PC-9 (cell line): ENCODE results near the gene SLC37A3. TPM values are rescaled to one million over a fixed set of nuclear protein-coding genes. Genes with fewer than 3 reads are reported as not detected.

Experiments
- BruUV-seq: library from RNA; stranded (reverse); fragments of 400-500 nt; replicated peaks from 2 replicates; lab custom pipeline; 2021; lab: Mats Ljungman, UMichigan
- CTCF ChIA-PET: fragments of 300-600 bp; sonication (Branson Sonifier 250); formaldehyde crosslinking; loops from one replicate; lab custom pipeline; 2022; ENCODE audit warnings: antibody characterized with exemption; lab: Charles Lee
- POLR2A ChIA-PET: fragments of 300-600 bp; sonication (Branson Sonifier 250); formaldehyde crosslinking; loops from one replicate; lab custom pipeline; 2022; ENCODE audit warnings: antibody characterized with exemption; ENCODE audit not compliant: unreplicated experiment; lab: Charles Lee
- DNase-seq, 2 experiments: peaks; one replicate each; pipeline versions ENCODE4 v3.0.0 to v3.0.0-alpha.2; 2015 to 2022; ENCODE audit warnings: mixed read lengths in 1 of 2
- H2AFZ ChIP-seq: fragments of 200-600 bp; sonication (generic); 2 replicates; pipeline ENCODE4 v1.8.1; 2017; ENCODE audit warnings: antibody characterized with exemption
- H3F3A ChIP-seq: fragments of 200-600 bp; sonication (generic); 2 replicates; pipeline ENCODE4 v1.8.1; 2017; ENCODE audit warnings: antibody characterized with exemption, mild to moderate bottlenecking, low read depth; ENCODE audit not compliant: insufficient read depth
- H3K27ac ChIP-seq: fragments of 200-600 bp; sonication (generic); 2 replicates; pipeline ENCODE4 v1.6.1; 2016; ENCODE audit warnings: mixed run types
- H3K27me3 ChIP-seq: fragments of 200-600 bp; sonication (generic); 2 replicates; pipeline ENCODE4 v1.6.1; 2016; ENCODE audit warnings: low read depth, mixed run types; ENCODE audit not compliant: insufficient read depth
- H3K36me3 ChIP-seq: fragments of 200-600 bp; sonication (generic); 2 replicates; pipeline ENCODE4 v1.6.1; 2016; ENCODE audit warnings: low read depth, mixed run types
- H3K4me1 ChIP-seq: fragments of 200-600 bp; sonication (generic); replicated peaks from 2 replicates; pipeline ENCODE4 v1.6.1; 2016; ENCODE audit warnings: mixed run types; ENCODE audit not compliant: insufficient read depth
- H3K4me2 ChIP-seq: fragments of 200-600 bp; sonication (generic); 2 replicates; pipeline ENCODE4 v1.6.1; 2017; ENCODE audit warnings: mixed run types
- H3K4me3 ChIP-seq: fragments of 200-600 bp; sonication (generic); 2 replicates; pipeline ENCODE4 v1.6.1; 2016; ENCODE audit warnings: mixed run types
- H3K79me2 ChIP-seq: fragments of 200-600 bp; sonication (generic); 2 replicates; pipeline ENCODE4 v1.6.1; 2017; ENCODE audit warnings: low read depth, mixed run types
- H3K9me2 ChIP-seq: fragments of 200-600 bp; sonication (generic); 2 replicates; pipeline ENCODE4 v1.8.1; 2017; ENCODE audit warnings: mild to moderate bottlenecking; ENCODE audit not compliant: insufficient read depth
- H3K9me3 ChIP-seq: fragments of 200-600 bp; sonication (generic); 2 replicates; pipeline ENCODE4 v1.8.1; 2016; ENCODE audit warnings: low read depth; ENCODE audit not compliant: insufficient read depth
- H4K20me1 ChIP-seq: fragments of 200-600 bp; sonication (generic); 2 replicates; pipeline ENCODE4 v1.8.1; 2017; ENCODE audit not compliant: insufficient read depth
- EZH2 ChIP-seq: fragments of 200-600 bp; sonication (generic); IDR thresholded peaks from 2 replicates; pipeline ENCODE4 v1.8.0; 2017; ENCODE audit warnings: antibody characterized with exemption, low read depth
- intact Hi-C: fragments of 100-400 bp; cut with micrococcal nuclease; formaldehyde crosslinking; loops from one replicate; pipeline ENCODE4 v1.10.0; 2022; ENCODE audit not compliant: unreplicated experiment
- total RNA-seq: library from RNA; stranded (reverse); gene quantifications from 2 replicates; pipeline ENCODE4 v1.2.3, GENCODE V29; 2021
- TF ChIP-seq, protein P1 (sequence below): fragments of 200-600 bp; sonication (generic); conservative IDR thresholded peaks from 2 replicates; pipeline ENCODE4 v1.6.1; 2017; ENCODE audit warnings: mixed run types, antibody characterized with exemption, mild to moderate bottlenecking, moderate library complexity

Gene SLC37A3
- total RNA-seq, 1 experiment from 2014 or later: 54.8 TPM

DNA sequence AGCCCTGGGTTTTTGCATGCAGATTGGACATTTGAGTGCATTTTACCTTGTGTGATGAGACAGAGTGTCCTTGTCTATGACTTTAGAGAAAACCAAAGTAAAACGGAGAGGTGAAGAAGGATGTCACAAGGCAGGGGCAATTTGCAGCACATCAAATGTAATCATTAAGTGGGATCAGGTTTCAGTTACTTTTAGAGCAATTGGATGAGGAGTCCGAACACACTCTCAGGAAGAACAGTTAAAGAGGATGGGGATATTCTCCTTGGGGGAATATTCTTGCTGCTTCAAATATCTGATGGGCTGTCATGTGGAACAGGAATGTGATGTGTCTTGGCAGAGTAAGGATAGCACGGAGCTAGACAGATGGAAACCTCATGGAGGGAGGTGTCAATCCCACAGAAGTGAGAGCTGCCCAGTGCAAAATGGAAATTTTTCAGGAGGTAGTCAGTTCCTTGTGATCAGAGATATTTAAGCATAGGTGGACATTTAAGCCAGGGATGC lies 6.3 kb upstream of the SLC37A3 start:
- TSS peak; percentile 46 for BruUV-seq
- intact Hi-C loops: loop anchor here (10.0 kb wide), 1 partner anchor 610 kb away; the partner anchor contains the start of gene MRPS33

DNA sequence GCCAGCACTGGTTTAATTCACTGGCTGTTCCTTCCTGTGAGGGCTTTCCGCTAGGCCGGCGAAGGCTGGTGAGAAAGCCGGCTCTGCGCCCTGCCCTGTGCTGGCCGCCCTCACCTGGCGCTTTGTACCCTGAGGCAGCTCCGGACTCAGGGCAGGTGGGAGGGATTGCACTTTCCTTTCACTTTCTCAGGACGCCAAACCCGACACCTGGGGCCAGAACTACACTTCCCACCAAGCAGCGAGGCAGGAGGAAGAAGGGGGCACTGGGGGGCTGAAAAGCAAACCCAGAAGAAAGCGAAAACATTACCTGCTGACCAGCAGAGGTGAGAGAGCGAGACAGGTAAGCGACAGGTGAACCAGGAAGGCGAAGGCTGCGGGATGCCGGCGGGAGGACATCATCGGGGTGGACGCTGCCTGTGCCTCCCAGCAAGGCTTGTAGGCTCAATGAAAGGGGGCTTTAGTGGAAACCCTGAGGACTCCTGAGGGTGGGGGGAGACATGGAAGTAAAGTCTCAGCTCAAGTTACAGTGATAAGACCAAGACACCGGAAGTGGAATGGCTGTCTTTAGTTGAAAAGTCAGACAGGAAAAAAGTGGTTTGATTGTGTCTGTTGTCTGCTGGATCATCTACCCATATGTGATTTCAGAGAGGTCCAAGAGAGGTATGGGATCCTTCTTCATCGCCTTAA lies 5.7 kb upstream of the SLC37A3 start, which contains the start of gene RAB19:
RAB19 (plus strand) TSS at position 181 of the 687 bp plus-strand sequence. CDS start 3,589 bp downstream, outside the sequence.
- H3K27me3 ChIP-seq: no peaks in the 10 kb centered on the region
- no peaks in the 10 kb centered on the region for H4K20me1 ChIP-seq
- H3F3A ChIP-seq: peaks cover 20% of the 10 kb centered on the region
- no peak within 1 kb of the TSS for H3K27ac ChIP-seq
- H3K4me3 ChIP-seq: peak within 1 kb of the TSS; percentile 70
- POLR2A ChIA-PET: no interaction called here
- intact Hi-C loops: loop anchor here (10.0 kb wide), 1 partner anchor 611 kb away; the partner anchor contains the start of gene MRPS33
- no peaks in the 10 kb centered on the region for H3K79me2 ChIP-seq
- H3K9me3 ChIP-seq: no peaks in the 10 kb centered on the region
- H2AFZ ChIP-seq: peak within 1 kb of the TSS; percentile 92
- TF ChIP-seq, protein P1, sequence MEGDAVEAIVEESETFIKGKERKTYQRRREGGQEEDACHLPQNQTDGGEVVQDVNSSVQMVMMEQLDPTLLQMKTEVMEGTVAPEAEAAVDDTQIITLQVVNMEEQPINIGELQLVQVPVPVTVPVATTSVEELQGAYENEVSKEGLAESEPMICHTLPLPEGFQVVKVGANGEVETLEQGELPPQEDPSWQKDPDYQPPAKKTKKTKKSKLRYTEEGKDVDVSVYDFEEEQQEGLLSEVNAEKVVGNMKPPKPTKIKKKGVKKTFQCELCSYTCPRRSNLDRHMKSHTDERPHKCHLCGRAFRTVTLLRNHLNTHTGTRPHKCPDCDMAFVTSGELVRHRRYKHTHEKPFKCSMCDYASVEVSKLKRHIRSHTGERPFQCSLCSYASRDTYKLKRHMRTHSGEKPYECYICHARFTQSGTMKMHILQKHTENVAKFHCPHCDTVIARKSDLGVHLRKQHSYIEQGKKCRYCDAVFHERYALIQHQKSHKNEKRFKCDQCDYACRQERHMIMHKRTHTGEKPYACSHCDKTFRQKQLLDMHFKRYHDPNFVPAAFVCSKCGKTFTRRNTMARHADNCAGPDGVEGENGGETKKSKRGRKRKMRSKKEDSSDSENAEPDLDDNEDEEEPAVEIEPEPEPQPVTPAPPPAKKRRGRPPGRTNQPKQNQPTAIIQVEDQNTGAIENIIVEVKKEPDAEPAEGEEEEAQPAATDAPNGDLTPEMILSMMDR: no peak
- no peak for TF ChIP-seq EZH2
- CTCF ChIA-PET: no interaction called here
- no TSS peak for BruUV-seq
- no peaks in the 10 kb centered on the region for H3K9me2 ChIP-seq
- peak; percentile 67 to 74 for DNase-seq
- H3K36me3 ChIP-seq: no peaks in the 10 kb centered on the region
- peak within 1 kb of the TSS; percentile 88 for H3K4me2 ChIP-seq
- H3K4me1 ChIP-seq: peaks cover 26% of the 10 kb centered on the region

More for the DNA sequence above, 6.3 kb upstream of the SLC37A3 start:
- H3F3A ChIP-seq: peaks cover 20% of the 10 kb centered on the region
- H3K9me2 ChIP-seq: no peaks in the 10 kb centered on the region
- H2AFZ ChIP-seq: peak overlapping the region; percentile 92
- ChIA-PET POLR2A (no interaction called here), CTCF (no interaction called here)
- H4K20me1 ChIP-seq: no peaks in the 10 kb centered on the region
- no peaks in the 10 kb centered on the region for H3K79me2 ChIP-seq
- peak overlapping the region; percentile 88 for H3K4me2 ChIP-seq
- peaks cover 26% of the 10 kb centered on the region for H3K4me1 ChIP-seq
- H3K9me3 ChIP-seq: no peaks in the 10 kb centered on the region
- H3K27me3 ChIP-seq: no peaks in the 10 kb centered on the region
- no peak for TF ChIP-seq EZH2
- TF ChIP-seq, protein P1: no peak
- no peaks in the 10 kb centered on the region for H3K36me3 ChIP-seq
- peak overlapping the region; percentile 70 for H3K4me3 ChIP-seq
- no peak overlapping the region for H3K27ac ChIP-seq
- DNase-seq: peak in 1 of 2 experiments; percentile 45

DNA sequence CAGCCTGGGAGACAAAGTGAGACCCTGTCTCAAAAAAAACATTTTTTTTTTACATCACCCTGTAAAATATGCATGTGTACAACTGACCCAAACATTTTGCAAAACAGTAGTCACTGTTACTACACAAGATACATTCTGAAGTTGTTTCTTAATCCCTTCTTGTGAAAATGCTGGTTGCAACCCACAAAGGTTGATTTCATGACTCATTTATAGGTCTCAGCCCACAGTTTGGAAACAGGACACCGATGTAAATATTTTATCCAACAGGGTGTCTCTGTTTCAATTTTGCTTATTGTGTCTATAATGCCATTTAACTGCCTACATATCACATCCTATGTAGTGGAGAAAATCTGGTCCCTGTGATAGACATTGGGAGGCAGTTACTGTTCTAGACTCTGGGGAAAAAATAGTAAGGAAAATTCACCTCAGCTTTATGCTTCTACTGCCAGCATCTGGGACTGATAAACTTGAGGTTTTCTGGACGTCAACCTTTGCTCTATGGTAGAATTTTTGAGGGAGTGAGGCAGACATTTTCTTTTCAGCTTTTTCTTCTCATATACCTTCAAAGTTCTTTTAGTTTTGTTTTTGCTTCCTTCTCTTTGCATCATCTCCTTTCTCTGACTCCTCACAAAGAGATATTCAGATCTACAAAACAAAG lies 4.0 kb upstream of the SLC37A3 start:
- Histone ChIP-seq H3K27me3 (no peaks in the 10 kb centered on the region), H3K4me1 (peaks cover 29% of the 10 kb centered on the region), H4K20me1 (no peaks in the 10 kb centered on the region), H3F3A (peaks cover 23% of the 10 kb centered on the region), H2AFZ (no peak overlapping the region), H3K27ac (peak overlapping the region; percentile 7; the same call in 1 of the 2 replicates), H3K36me3 (no peaks in the 10 kb centered on the region), H3K79me2 (peaks cover 9% of the 10 kb centered on the region), H3K9me2 (no peaks in the 10 kb centered on the region), H3K4me3 (no peak overlapping the region), H3K9me3 (no peaks in the 10 kb centered on the region), H3K4me2 (peak overlapping the region; percentile 53)
- CTCF ChIA-PET: no interaction called here
- POLR2A ChIA-PET: no interaction called here
- intact Hi-C loops: loop anchor here (10.0 kb wide), 1 partner anchor 612 kb away; the partner anchor contains the start of gene MRPS33
- BruUV-seq: no TSS peak
- TF ChIP-seq EZH2: no peak
- TF ChIP-seq, protein P1: no peak
- peak in 1 of 2 experiments; percentile 88 for DNase-seq
